Measurements from ENCODE around the gene OR56A4.
"Not testable (repeated sequence)": the region's sequence is repeated elsewhere in the genome, so short reads cannot be mapped to it uniquely, and the experiment has no call there.

OR56A4 gene, protein sequence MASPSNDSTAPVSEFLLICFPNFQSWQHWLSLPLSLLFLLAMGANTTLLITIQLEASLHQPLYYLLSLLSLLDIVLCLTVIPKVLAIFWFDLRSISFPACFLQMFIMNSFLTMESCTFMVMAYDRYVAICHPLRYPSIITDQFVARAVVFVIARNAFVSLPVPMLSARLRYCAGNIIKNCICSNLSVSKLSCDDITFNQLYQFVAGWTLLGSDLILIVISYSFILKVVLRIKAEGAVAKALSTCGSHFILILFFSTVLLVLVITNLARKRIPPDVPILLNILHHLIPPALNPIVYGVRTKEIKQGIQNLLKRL

DNA sequence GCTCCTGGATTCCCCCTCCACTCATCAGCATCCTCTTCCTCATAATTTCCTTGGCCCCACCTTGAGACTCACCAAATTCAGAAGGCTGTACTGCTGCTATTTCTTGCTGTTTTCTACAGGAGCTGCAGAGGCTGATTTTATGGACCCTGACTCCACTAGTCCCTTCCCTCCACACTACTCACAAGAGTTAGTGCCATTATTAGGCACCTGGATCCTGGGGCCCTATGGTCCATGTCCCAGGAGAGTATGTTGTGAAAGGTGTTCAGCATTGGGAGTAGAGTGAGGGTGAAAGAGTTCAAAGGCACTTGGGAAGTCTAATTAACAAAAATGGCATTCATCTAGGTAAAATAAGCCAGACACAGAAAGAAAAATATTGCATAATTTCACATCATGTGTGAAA is at the start of gene OR56A4:
OR56A4 (minus strand) TSS at position 101 of the 400 bp plus-strand sequence. CDS start 3,954 bp downstream, outside the sequence.
- DNase-seq, result no peak

DNA sequence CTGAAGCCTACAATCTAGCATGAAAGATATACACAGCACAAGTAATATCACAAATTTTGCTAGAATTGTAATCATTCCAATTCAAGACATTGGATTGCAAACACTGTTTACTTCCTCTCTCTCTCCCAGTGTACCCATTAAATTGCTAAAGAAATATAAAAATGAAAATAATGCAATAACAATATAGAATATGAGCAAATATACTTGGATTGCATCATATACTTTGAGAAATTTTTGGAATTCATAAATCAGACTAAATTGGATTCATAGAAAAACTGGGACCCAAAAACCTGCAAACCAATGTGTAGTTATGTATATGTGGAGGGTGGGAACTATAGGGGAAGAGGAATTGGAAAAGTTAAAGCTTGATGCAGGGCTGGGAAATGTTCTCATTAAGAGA is 48.8 kb upstream of the OR56A4 start:
- no peak for DNase-seq

DNA sequence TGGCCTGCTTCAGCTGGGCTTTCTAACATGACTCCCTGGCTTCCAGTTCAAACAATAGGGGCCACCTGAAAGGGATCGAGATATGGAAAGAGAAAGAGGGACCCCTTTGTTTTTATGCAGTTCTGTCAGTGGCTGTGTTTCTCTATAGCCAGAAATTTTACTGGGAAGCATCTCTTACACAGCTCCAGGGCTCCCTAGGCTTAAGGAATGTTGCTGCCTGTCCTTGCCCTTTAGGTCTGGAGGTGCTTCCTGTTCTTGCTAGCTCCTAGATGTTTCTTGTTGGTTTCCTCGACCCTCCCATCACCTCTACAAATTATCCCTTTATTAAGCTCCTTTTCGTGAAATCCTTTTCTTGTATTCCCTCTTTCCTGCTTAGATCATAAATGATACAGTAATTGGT is 45.6 kb upstream of the OR56A4 start:
- DNase-seq, result no peak

DNA sequence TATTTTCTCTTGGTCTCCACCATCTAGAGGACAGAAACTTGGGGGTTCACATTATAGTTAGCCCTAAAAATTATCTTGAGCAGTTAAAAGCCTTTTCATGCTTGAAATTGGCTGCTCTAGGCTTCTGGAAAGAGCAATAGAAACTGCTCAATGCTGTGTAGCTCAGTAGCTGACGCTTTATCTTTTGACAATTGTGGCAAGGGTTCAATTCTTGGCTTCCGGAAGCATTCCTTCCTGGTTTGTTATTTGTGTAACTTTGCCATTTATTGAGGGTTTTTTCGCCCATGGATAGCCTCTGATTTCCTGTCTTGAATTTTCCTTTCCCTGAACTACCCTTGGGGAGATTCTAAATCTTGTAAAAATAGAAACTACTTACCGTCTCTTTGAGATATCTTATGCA is 34.1 kb upstream of the OR56A4 start:
- no peak for DNase-seq

DNA sequence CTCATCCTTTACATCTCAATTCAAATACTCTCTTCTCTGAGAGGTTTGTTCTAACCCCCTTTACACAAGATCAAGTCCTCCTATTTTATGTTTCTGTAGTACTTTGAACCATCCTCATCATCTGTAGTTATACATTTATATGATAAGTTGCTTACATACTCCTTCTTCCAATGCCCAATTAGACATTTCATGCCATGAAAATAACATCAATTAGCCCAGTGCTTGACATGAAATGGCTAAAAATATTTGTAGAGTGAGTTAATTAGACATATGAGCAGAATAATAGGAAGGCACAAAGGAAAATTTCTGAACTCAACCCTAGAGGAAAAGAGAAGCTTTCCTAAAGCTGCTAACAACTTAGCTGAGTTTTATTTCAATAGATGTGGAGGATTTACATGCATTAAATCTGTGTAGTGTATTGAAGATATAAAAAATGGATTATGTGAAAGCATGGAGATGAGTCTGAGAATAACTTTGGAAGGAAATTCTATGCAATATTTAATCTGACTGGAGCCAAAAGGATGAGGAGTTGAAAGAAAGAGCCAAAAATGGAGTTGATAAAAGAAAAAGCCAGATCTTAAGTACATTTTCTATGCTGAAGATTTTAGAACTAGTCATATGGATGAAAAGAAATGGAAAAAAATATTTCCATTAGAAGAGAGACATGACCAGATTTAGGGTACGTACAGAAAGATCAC is 24.1 kb upstream of the OR56A4 start, which contains the start of gene OR56A1:
OR56A1 (minus strand) TSS at position 51 of the 698 bp plus-strand sequence. CDS start 3,066 bp downstream, outside the sequence.
- DNase-seq, result no peak

DNA sequence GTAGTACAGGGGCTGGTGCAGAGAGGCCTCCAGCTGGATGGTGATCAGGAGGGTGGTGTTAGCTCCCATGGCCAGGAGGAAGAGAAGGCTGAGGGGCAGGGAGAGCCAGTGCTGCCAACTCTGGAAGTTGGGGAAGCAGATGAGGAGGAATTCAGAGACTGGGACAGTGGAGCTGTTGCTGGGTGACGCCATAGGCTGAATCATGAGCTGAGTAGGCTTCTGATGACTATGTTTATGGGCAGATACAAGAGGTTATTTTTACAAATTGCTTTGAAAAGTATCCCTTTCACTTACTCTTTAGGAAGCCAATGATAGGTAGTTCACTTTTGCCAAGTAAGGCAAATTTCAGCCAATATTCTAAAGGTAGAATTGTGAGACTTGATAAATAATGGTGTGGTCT is 20.8 kb upstream of the OR56A4 start:
- DNase-seq, result no peak

DNA sequence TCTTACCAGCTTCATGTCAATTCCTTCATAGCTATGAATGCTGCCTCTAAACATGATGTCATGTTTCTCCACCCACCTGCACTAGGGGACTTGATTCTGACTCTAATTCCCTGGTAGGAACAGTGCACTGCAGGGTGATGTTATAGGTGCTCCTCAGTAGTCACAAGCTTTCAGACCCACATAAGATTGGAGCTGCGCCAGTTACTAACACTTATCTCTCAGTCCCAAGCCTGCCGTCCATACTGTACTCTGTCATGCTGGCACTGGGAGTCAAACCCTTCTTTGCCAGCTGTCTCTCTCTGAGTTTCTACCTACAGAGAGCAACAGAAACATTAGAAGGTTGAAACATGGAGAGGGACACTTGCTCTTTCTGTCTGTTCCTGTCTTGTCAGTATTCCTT is 18.3 kb upstream of the OR56A4 start:
- no peak for DNase-seq

DNA sequence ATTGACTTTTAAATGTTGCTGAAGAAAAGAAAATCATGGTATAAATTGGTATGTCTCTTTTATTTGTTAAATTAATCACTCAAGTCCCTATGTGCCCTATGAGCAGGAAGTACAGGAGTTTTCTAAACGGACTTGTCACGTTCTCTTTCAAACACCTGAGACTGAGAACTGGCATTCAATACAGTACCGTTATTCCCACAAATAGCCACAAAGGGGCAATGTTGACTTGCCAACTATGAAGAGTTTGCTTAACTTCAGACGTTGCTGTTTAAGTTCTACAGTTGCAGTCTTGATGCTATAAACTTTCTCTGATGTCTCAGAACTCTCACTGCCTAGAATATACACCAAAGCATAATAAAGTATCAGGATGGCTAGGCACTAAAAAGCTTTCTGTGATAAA is 16.2 kb upstream of the OR56A4 start:
- DNase-seq, result no peak

DNA sequence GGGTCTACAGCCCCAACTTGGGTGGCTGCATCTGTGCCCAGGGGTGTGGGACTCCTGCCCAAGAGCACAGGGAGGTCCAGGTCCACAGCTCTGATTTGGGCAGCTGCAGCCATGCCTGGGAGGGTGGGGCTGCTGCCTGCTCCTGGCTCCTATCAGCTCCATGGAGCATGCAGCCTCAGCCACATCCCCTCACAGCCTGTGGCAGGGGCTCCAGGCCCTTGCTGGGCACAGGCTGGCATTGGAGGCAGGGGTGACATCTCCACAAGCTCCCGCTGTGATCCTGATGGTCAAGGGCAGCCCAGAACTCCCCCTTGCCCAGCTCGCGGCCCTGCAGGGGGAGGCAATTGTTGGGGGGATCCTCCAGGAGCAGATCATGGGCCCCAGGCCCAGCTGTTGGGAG is 6.3 kb upstream of the OR56A4 start:
- no peak for DNase-seq

DNA sequence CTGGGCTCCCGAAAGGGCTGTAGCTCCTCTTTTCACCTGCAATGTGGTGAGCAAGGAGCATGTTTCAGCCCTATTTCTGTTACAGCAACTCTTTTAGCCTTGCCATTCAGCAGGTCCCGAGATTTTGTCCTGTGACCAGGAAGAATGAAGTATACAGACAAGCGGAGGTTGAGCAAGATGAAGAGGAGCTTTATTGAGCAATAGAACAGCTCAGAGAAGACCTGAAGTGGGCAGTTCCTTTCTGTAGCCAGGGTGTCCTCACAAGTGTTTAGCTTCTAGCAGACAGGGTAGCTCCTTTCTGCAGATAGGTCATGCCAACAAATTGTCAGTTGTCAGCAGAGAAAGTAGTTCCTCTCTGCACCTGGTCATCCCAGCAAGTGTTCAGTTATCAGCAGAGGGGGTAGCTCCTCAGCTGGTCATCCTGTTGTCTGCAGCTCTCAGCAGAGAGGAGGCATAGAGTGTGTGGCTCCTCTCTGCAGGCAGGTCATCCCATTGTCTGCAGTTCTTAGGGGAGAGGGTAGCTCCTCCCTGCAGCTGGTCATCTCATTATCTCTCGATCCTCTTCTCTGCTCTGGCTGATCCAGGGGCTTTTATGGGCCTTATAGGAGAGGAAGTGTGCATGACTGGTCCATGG is 5.4 kb upstream of the OR56A4 start:
- no peak for DNase-seq

DNA sequence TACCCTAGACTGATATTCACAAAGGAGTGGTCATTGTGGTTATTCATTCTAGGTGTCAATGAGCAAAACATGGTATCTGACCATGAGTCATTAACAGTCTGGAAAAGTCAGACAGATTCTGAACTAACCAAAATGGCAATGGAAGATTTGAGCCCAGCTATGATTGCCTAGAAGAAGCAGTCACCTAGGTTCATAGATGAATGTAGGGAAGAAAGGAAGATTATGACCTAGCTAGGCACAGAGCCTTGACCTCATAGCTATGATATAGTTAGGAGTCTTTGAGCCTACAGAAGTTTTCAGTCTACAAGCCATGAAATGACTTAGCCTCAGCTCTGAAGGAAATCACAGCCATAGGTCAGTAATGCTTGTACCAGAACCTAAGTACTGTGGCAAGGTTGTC is 351 bp downstream of the OR56A4 start:
- no peak for DNase-seq

DNA sequence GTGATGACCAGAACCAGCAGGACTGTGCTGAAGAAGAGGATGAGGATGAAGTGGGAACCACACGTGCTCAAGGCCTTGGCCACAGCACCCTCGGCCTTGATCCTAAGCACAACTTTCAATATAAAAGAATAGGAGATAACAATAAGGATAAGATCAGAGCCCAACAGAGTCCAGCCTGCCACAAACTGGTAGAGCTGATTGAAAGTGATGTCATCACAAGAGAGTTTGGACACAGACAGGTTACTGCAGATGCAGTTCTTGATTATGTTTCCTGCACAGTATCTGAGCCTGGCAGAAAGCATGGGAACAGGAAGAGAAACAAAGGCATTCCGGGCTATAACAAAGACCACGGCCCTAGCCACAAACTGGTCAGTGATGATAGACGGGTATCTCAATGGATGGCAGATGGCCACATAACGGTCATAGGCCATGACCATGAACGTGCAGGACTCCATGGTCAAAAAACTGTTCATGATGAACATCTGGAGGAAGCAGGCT is 4.5 kb downstream of the OR56A4 start:
- DNase-seq, result no peak

DNA sequence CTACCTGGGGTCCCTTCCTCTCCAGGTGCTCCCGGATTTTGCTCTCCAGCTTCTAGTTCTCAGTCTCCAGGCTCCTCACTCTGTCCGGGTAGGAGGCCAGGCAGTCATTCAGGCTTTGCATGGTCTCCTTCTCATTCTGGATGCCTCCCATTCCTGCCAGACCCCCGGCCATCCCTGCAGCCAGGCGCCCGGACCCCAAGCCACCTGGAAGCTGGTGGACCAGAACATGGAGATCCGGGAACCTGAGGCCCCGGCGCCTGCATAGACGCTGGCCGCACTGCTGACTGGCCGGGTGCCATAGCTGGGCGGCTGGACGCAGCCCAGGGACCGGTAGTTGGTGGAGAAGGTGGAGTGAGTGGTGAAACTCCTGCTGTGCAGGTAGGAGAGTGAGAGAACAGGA is 12.0 kb downstream of the OR56A4 start:
- DNase-seq, result no peak

DNA sequence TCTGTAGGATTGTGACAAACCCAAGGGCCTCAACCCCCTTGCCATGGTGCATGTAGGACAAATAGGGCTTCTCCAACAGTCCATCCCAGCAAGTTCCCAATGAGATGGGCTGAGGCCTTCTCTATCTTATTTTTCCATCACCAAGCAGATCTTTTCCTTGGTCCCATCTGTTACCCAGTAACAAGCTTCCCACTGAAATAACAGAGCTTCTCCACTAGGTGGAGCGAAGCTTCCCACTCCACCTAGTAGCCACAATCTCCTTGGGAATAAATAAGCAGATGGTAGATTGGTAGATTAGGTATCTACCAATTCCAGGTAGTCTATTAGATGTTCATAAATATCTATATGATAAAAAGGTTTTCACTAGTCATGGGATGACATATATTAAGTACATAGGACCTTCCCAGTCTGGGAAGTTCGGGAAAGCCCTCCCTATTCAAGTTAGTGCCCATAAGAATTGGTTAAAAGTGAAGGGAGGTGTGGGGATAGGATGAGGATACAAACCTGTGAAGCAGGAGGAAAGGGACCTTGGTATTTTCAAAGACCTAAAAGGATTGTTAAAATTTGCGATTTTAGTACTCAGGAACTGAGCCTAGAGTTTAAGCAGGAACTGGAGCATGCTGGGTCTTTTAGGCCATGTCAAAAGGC is 14.0 kb downstream of the OR56A4 start:
- DNase-seq, result no peak

DNA sequence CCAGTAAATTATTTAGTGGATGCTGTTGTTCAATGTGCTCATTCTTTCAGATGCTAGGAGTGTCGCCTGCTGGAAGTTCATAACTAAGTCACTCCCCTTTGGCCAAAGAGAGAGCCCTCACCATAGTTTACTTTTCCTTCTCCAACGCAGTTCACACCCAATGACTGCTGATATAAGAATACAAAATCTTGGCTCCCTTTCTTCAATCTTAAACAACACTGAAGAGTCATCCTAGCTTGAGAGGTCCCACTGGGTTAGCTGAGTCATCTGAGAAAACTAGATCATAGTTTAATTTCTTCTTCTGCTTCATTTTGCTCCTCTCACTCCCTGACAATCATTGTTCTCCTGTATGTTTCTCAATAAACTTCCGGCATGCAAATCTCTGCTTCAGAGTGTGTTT is 14.6 kb downstream of the OR56A4 start:
- DNase-seq, result no peak

DNA sequence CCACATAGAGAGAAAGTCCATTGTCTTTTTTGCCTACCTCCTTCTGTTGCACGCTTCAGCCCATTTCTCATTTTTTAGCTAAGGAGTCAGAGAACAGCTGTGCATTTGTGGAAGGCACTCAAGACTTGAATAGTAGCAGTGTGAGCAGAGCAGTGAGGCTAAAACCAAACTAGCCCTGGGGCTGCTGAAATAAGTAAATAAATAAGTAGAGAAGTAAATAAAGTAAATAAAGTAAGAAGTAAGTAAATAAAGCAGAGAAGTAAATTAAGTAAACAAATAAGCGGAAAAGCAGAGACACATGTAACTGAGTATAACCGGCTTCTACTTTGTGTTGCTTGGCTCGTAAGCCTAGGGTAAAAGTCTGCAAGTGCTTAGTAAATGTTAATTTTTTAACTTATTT is 17.5 kb downstream of the OR56A4 start:
- DNase-seq, result no peak

DNA sequence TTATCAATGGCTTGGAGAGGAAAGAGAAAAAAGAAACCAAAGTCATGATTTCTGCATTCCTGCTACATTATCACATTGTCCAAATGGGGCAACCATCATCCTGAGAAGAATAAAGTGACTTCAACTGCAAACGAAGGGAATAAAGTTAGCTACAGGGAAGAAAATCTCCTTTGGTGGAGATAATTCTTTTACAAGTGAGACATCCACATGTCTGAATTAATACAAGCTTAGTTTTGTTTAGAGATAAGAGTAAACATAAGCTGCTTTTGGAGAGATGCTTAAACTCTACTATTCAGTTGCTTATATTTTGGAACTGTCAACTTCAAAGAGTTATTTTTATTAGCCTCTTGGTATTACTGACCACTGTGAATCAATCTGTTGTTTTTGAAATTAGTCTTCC is 19.9 kb downstream of the OR56A4 start, which contains the start of gene OR52L1:
OR52L1 (minus strand) TSS at position 101 of the 400 bp plus-strand sequence; CDS start at position 46, 55 bp downstream.
- DNase-seq, result no peak

DNA sequence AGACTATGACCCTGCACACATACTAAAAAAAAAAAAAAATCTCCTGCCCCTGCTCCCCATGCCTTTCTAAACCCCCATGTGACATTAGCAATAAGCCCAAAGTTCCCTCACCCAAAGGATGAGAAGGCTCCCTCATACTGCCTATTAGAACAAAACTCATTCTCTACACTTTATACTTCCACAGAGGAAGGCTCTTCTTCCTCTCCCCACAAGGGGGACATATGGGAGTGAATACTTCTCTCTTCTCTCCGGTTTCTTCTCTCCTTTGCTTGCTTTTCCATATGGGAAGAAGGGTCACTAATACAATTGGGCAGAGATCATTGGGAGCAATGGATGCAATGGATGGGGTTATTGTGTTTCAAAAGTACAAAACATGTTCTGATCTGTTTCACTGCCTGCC is 23.3 kb downstream of the OR56A4 start:
- no peak for DNase-seq

DNA sequence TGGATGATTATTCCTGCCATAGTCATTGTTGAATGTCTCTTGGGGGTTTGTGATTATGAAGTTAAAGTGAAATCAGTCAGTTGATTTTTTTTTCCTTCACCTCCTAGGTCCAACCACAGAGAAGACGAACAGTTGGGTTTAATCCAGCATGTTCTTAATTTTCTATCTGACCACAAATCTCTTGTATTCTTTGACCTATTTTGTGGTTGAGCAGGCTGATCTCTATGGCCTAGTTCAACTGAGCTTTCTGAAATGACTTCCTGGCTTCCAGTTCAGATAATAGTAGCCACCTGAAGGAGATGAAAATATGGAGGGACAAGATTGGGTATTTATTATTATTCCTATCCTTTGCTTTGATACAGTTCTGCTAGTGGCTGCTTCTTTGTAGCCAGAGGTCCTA is 33.2 kb downstream of the OR56A4 start:
- no peak for DNase-seq

DNA sequence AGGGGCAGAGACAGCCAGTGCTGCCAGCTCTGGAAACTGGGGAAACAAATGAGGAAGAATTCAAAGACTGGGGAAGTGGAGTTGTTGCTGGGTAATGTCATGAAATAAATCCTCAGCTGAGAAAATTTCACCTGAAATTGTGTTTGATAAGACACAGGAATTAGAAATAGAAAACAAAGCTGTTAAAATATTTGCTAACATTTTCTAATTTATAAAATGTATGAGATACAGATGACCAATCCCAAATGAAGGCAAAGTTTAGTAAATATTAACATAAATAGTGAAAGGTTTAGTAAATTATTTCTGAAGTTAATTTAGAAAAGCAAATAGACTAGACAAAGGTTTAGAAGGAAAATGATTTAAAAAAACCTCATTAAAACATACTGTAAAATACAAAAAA is 38.4 kb downstream of the OR56A4 start, which contains the start of gene OR56A5:
OR56A5 (minus strand) TSS at position 101 of the 400 bp plus-strand sequence; CDS start at position 101, 0 bp downstream.
- no peak for DNase-seq

DNA sequence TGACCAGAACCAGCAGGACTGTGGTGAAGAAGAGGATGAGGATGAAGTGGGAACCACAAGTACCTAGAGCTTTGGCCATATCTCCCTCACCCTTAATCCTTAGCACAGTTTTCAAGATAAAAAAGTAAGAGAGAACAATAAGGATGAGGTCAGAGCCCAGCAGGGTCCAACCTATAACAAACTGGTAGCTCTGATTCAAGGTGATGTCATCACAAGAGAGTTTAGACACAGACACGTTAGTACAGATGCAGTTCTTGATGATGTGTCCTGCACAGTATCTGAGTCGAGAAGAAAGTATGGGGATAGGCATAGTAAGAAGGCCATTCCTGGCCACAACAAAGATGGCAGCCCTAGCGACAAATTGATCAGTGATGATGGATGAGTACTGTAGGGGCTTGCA is 39.0 kb downstream of the OR56A4 start:
- no peak for DNase-seq

DNA sequence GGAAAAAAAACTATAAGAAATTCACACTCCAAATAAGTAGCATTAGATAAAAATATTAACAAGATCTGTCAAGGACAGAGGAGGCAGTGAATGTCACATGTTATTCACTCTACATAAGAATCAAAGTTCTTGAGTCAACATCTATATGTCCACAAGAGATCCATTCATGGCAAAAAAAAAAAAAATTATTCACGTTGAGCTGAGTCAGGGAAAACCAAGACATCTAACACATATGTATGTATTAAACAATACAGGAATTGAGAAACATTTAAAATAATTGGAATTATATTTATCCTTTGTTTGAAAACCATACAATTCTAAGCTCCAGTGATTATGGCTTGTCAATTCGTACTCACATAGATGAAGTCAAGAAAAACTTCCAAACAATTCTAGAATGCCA is 39.8 kb downstream of the OR56A4 start:
- no peak for DNase-seq

DNA sequence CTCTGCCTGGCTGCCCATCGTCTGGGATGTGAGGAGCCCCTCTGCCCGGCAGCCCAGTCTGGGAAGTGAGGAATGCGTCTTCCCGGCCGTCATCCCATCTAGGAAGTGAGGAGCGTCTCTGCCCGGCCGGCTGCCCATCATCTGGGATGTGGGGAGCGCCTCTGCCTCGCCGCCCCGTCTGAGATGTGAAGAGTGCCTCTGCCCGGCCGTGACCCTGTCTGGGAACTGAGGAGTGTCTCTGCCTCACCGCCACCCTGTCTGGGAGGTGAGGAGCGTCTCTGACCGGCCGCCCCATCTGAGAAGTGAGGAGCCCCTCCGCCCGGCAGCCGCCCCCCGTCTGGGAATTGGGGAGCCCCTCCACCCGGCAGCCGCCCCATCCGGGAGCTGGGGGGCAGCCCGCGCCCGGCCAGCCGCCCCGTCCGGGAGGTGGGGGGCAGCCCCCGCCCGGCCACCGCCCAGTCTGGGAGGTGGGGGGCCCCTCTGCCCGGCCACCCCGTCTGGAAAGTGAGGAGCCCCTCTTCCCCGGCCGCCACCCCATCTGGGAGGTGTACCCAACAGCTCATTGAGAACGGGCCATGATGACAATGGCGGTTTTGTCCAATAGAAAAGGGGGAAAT is 45.9 kb downstream of the OR56A4 start:
- not testable (repeated sequence) for DNase-seq
